Measurements from ENCODE around the gene MYRIP. TPM values are rescaled to one million over a fixed set of nuclear protein-coding genes. Genes with fewer than 3 reads are reported as not detected.

MYRIP gene
- total and polyA plus RNA-seq, 12 donors: 0.24 to 4.8 (median 1.4) TPM

- Histone ChIP-seq H3K27me3 (no peaks in the 10 kb centered on the region), H3K27ac (peak overlapping the region in 1 of 5 donors; percentile 38)
- 48 to 69% (median 52%) methylated on average over 1 of the region's 1 CpG for WGBS, 4 donors
Measured at GRCh38 chr3:39933986-39934693, 124.7 kb downstream of the MYRIP start.

GRCh38 chr3:39934696-39935095, 125.3 kb downstream of the MYRIP start:
- no peak for DNase-seq
- intact Hi-C loops (cut with DNase I): no loop called here
- WGBS, 4 donors: 57 to 79% (median 70%) methylated on average over 5 of the region's 5 CpGs
- H3K4me1 ChIP-seq (replicated peaks in 1 of 2): peaks cover 0 to 6% of the 10 kb centered on the region in 2 donors
- H3K27me3 ChIP-seq: no peaks in the 10 kb centered on the region
- H3K9me3 ChIP-seq (replicated peaks in 1 of 3): no peaks in the 10 kb centered on the region
- peak overlapping the region in 1 of 5 donors; percentile 38 for H3K27ac ChIP-seq
- no peaks in the 10 kb centered on the region for H3K36me3 ChIP-seq (replicated peaks in 1 of 2)
- no peak overlapping the region for H3K4me3 ChIP-seq
- TF ChIP-seq POLR2A (IDR thresholded peaks at IDR 0.05) (no peak), CTCF (IDR thresholded peaks at IDR 0.05) (no peak)

More at GRCh38 chr3:39933986-39934693, 124.7 kb downstream of the MYRIP start:
- Histone ChIP-seq H3K4me1 (replicated peaks in 1 of 2) (peaks cover 0 to 6% of the 10 kb centered on the region in 2 donors), H3K9me3 (replicated peaks in 1 of 3) (no peaks in the 10 kb centered on the region), H3K36me3 (replicated peaks in 1 of 2) (no peaks in the 10 kb centered on the region), H3K4me3 (no peak overlapping the region)
- intact Hi-C loops (cut with DNase I): no loop called here
- no peak for TF ChIP-seq CTCF (IDR thresholded peaks at IDR 0.05)
- TF ChIP-seq POLR2A (IDR thresholded peaks at IDR 0.05): no peak
- no peak for DNase-seq

GRCh38 chr3:39935261-39935660, 125.9 kb downstream of the MYRIP start:
- no peak for TF ChIP-seq POLR2A (IDR thresholded peaks at IDR 0.05)
- no peak for TF ChIP-seq CTCF (IDR thresholded peaks at IDR 0.05)
- H3K36me3 ChIP-seq (replicated peaks in 1 of 2): no peaks in the 10 kb centered on the region
- no peaks in the 10 kb centered on the region for H3K9me3 ChIP-seq (replicated peaks in 1 of 3)
- H3K27ac ChIP-seq: peak overlapping the region in 1 of 5 donors; percentile 38
- no peak for DNase-seq
- intact Hi-C loops (cut with DNase I): no loop called here
- WGBS, 4 donors: 30 to 65% (median 49%) methylated on average over 1 of the region's 1 CpG
- H3K4me1 ChIP-seq (replicated peaks in 1 of 2): peaks cover 0 to 6% of the 10 kb centered on the region in 2 donors
- H3K4me3 ChIP-seq: no peak overlapping the region
- H3K27me3 ChIP-seq: no peaks in the 10 kb centered on the region

- intact Hi-C loops (cut with DNase I): no loop called here
- H3K36me3 ChIP-seq (replicated peaks in 1 of 2): no peaks in the 10 kb centered on the region
- 89 to 94% (median 91%) methylated on average over 1 of the region's 1 CpG for WGBS, 4 donors
- no peak overlapping the region for H3K4me3 ChIP-seq
- DNase-seq: no peak
- H3K27ac ChIP-seq: no peak overlapping the region
- no peaks in the 10 kb centered on the region for H3K9me3 ChIP-seq (replicated peaks in 1 of 3)
- no peaks in the 10 kb centered on the region for H3K27me3 ChIP-seq
- TF ChIP-seq CTCF (IDR thresholded peaks at IDR 0.05) (no peak), POLR2A (IDR thresholded peaks at IDR 0.05) (no peak)
- peaks cover 0 to 6% of the 10 kb centered on the region in 2 donors for H3K4me1 ChIP-seq (replicated peaks in 1 of 2)
Measured at GRCh38 chr3:39936848-39937247, 127.4 kb downstream of the MYRIP start.

All from adrenal gland (tissue), 12 donors.